Ovary (tissue), 3 donors: ENCODE measurements around the gene PITPNC1.

Experiments used
- POLR2A ChIP-seq: fragments of 450-650 bp; IDR thresholded peaks from one replicate; pipeline ENCODE4 v1.6.1; 2017; ENCODE audit warnings: antibody characterized with exemption, mild to moderate bottlenecking, moderate library complexity
- TF ChIP-seq, protein P1 (sequence below), 3 donors: fragments of 450-650 bp in 2 of 3; fragments of 200-600 bp in 1 of 3; IDR thresholded peaks; one replicate each; pipeline versions ENCODE4 v1.5.1 to v1.8.0; 2016 to 2022; ENCODE audit warnings: antibody characterized with exemption in 3 of 3, mild to moderate bottlenecking in 1 of 3
- donor health status: DM: no; HTN: no; CAD: no.

- TF ChIP-seq POLR2A = no peak
- TF ChIP-seq, protein P1, sequence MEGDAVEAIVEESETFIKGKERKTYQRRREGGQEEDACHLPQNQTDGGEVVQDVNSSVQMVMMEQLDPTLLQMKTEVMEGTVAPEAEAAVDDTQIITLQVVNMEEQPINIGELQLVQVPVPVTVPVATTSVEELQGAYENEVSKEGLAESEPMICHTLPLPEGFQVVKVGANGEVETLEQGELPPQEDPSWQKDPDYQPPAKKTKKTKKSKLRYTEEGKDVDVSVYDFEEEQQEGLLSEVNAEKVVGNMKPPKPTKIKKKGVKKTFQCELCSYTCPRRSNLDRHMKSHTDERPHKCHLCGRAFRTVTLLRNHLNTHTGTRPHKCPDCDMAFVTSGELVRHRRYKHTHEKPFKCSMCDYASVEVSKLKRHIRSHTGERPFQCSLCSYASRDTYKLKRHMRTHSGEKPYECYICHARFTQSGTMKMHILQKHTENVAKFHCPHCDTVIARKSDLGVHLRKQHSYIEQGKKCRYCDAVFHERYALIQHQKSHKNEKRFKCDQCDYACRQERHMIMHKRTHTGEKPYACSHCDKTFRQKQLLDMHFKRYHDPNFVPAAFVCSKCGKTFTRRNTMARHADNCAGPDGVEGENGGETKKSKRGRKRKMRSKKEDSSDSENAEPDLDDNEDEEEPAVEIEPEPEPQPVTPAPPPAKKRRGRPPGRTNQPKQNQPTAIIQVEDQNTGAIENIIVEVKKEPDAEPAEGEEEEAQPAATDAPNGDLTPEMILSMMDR (IDR thresholded peaks at IDR 0.05) = no peak
These were observed 200.5 kb downstream of the PITPNC1 start for GRCh38 chr17:67577429-67578141.
